GM23338 (cell line): Measurements from ENCODE around the gene CACNA1D. TPM values are rescaled to one million over a fixed set of nuclear protein-coding genes. Genes with fewer than 3 reads are reported as not detected.

ENCODE experiments used
- ATAC-seq: fragments of 200-7000 bp; cut with Tn5 transposase; 3 replicates; pipeline ENCODE4 v1.9.1; 2020
- DNase-seq: peaks from one replicate; pipeline ENCODE4 v3.0.0-alpha.2; 2015; ENCODE audit warnings: low spot score
- H2AFZ ChIP-seq: fragments of 200-600 bp; sonication (generic); 2 replicates; pipeline ENCODE4 v1.8.0; 2016; ENCODE audit warnings: antibody characterized with exemption, mild to moderate bottlenecking, moderate library complexity
- H3F3A ChIP-seq: fragments of 200-600 bp; sonication (generic); replicated peaks from 2 replicates; pipeline ENCODE4 v1.8.0; 2017; ENCODE audit warnings: antibody characterized with exemption, mixed run types, low read depth
- H3K27ac ChIP-seq: fragments of 200-600 bp; sonication (generic); 2 replicates; pipeline ENCODE4 v1.6.1; 2016; ENCODE audit warnings: low read depth
- H3K27me3 ChIP-seq: fragments of 200-600 bp; sonication (generic); 2 replicates; pipeline ENCODE4 v1.8.0; 2016; ENCODE audit warnings: mild to moderate bottlenecking, mixed run types, moderate library complexity; ENCODE audit not compliant: insufficient read depth
- H3K36me3 ChIP-seq: fragments of 200-600 bp; sonication (generic); 2 replicates; pipeline ENCODE4 v1.8.0; 2016; ENCODE audit warnings: mild to moderate bottlenecking; ENCODE audit not compliant: insufficient read depth
- H3K4me1 ChIP-seq: fragments of 200-600 bp; sonication (generic); 2 replicates; pipeline ENCODE4 v1.8.0; 2016; ENCODE audit warnings: mild to moderate bottlenecking, moderate library complexity; ENCODE audit not compliant: insufficient read depth
- H3K4me2 ChIP-seq: fragments of 200-600 bp; sonication (generic); 2 replicates; pipeline ENCODE4 v1.7.1; 2017; ENCODE audit warnings: mixed run types
- H3K4me3 ChIP-seq: fragments of 200-600 bp; sonication (generic); 2 replicates; pipeline ENCODE4 v1.6.1; 2016; ENCODE audit warnings: mixed run types
- H3K79me2 ChIP-seq: fragments of 200-600 bp; sonication (generic); replicated peaks from 2 replicates; pipeline ENCODE4 v1.8.0; 2017; ENCODE audit warnings: mild to moderate bottlenecking; ENCODE audit not compliant: insufficient read depth
- H3K9me2 ChIP-seq: fragments of 200-600 bp; sonication (generic); 2 replicates; pipeline ENCODE4 v1.8.0; 2017; ENCODE audit not compliant: insufficient read depth
- H4K20me1 ChIP-seq: fragments of 200-600 bp; sonication (generic); replicated peaks from 2 replicates; pipeline ENCODE4 v1.8.0; 2017; ENCODE audit warnings: mild to moderate bottlenecking; ENCODE audit not compliant: insufficient read depth
- H3K27ac Mint-ChIP-seq: 2 replicates; pipeline ENCODE4 v1.8.0; 2020; ENCODE audit warnings: inconsistent platforms, mild to moderate bottlenecking, moderate library complexity, mixed read lengths
- H3K27me3 Mint-ChIP-seq: 3 replicates; pipeline ENCODE4 v1.8.0; 2022; ENCODE audit warnings: low read depth, mild to moderate bottlenecking, moderate library complexity, mixed read lengths, inconsistent platforms; ENCODE audit not compliant: insufficient read depth, poor library complexity
- H3K36me3 Mint-ChIP-seq: 3 replicates; pipeline ENCODE4 v1.8.0; 2021; ENCODE audit warnings: low read depth, mild to moderate bottlenecking, inconsistent platforms, moderate library complexity, mixed read lengths
- H3K4me1 Mint-ChIP-seq: 3 replicates; pipeline ENCODE4 v1.8.0; 2020; ENCODE audit warnings: mild to moderate bottlenecking, inconsistent platforms, mixed read lengths
- H3K4me3 Mint-ChIP-seq: 3 replicates; pipeline ENCODE4 v1.8.0; 2021; ENCODE audit warnings: moderate library complexity, mild to moderate bottlenecking, inconsistent platforms, mixed read lengths
- H3K9me3 Mint-ChIP-seq: 3 replicates; pipeline ENCODE4 v1.8.0; 2020; ENCODE audit warnings: moderate library complexity, mild to moderate bottlenecking, inconsistent platforms, mixed read lengths
- POLR2AphosphoS5 ChIP-seq: IDR thresholded peaks from 2 replicates; pipeline ENCODE4 v1.6.1; 2016; ENCODE audit warnings: antibody characterized with exemption, low read depth
- ZNF331 ChIP-seq: fragments of 250-450 bp; sonication (Bioruptor Pico); IDR thresholded peaks from 2 replicates; pipeline ENCODE4 v1.5.0; 2020; ENCODE audit warnings: low read depth, mild to moderate bottlenecking, moderate library complexity
- polyA plus RNA-seq: library from polyadenylated mRNA; unstranded; fragments of >200 nt; fragmentation: Nextera tagmentation; extraction: Ambion mirVana; gene quantifications from 2 replicates; pipeline ENCODE4 v1.2.1, GENCODE V29; 2016
- total RNA-seq: library from RNA; depleted of rRNA; stranded (reverse); fragments of >200 nt; shearing (Covaris generic); gene quantifications from 2 replicates; pipeline ENCODE4 v1.2.3, GENCODE V29; 2014
- TF ChIP-seq, protein P1 (sequence below), 2 experiments: fragments of 200-600 bp in 1 of 2; sonication (generic) in 1 of 2; conservative IDR thresholded peaks; 2 replicates each; pipeline versions ENCODE4 v1.5.1 to v1.6.1; 2016 to 2017; ENCODE audit warnings: antibody characterized with exemption in 2 of 2, low read depth in 2 of 2, mild to moderate bottlenecking in 2 of 2, moderate library complexity in 1 of 2
- TF ChIP-seq, protein P2 (sequence below): IDR thresholded peaks from one replicate; pipeline ENCODE4 v1.6.1; 2018; ENCODE audit warnings: antibody characterized with exemption; ENCODE audit not compliant: unreplicated experiment

The CACNA1D gene
- total and polyA plus RNA-seq, 2 experiments from 2014 or later, result 1.7 to 1.8 TPM

DNA sequence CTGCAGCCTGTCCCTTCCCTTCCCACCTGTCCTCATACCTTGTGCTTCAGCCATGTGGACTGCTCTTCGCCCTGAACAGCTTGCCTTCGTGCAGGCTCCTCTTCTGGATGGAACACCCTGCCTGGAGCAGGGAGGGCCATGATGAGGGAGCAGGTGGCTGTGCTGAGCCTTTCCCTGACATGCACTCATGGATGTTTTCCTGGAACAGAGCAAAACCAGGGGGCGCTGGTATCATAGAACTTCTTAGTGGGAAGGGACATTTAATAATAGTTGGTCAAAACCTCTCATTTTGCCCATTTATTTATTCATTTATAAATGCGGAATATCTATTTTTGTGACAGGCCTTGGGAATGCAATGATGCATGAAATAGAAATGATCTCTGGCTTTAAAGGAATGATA lies 149.3 kb downstream of the CACNA1D start:
- no peak overlapping the region for H3K4me3 Mint-ChIP-seq
- no peaks in the 10 kb centered on the region for H3K4me1 Mint-ChIP-seq
- Histone ChIP-seq H2AFZ (no peak overlapping the region; the same call in 1 of the 2 replicates), H3K9me2 (no peaks in the 10 kb centered on the region), H4K20me1 (no peaks in the 10 kb centered on the region), H3K27me3 (no peaks in the 10 kb centered on the region), H3K36me3 (no peaks in the 10 kb centered on the region), H3K4me1 (no peaks in the 10 kb centered on the region), H3F3A (no peaks in the 10 kb centered on the region), H3K27ac (no peak overlapping the region), H3K4me2 (no peak overlapping the region), H3K4me3 (no peak overlapping the region), H3K79me2 (no peaks in the 10 kb centered on the region)
- H3K27ac Mint-ChIP-seq, result no peak overlapping the region
- ATAC-seq, result peak; percentile 73
- no peaks in the 10 kb centered on the region for H3K36me3 Mint-ChIP-seq
- peak; percentile 60 for DNase-seq
- TF ChIP-seq POLR2AphosphoS5, result no peak
- TF ChIP-seq ZNF331, result peak; percentile 20; the same call in 1 of the 2 replicates
- TF ChIP-seq, protein P1, sequence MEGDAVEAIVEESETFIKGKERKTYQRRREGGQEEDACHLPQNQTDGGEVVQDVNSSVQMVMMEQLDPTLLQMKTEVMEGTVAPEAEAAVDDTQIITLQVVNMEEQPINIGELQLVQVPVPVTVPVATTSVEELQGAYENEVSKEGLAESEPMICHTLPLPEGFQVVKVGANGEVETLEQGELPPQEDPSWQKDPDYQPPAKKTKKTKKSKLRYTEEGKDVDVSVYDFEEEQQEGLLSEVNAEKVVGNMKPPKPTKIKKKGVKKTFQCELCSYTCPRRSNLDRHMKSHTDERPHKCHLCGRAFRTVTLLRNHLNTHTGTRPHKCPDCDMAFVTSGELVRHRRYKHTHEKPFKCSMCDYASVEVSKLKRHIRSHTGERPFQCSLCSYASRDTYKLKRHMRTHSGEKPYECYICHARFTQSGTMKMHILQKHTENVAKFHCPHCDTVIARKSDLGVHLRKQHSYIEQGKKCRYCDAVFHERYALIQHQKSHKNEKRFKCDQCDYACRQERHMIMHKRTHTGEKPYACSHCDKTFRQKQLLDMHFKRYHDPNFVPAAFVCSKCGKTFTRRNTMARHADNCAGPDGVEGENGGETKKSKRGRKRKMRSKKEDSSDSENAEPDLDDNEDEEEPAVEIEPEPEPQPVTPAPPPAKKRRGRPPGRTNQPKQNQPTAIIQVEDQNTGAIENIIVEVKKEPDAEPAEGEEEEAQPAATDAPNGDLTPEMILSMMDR (conservative IDR thresholded peaks at IDR 0.05; ENCODE audit: low read depth in 2 of 2), result peak; percentile 49 to 58
- no peaks in the 10 kb centered on the region for H3K9me3 Mint-ChIP-seq
- H3K27me3 Mint-ChIP-seq, result peaks cover 5% of the 10 kb centered on the region

DNA sequence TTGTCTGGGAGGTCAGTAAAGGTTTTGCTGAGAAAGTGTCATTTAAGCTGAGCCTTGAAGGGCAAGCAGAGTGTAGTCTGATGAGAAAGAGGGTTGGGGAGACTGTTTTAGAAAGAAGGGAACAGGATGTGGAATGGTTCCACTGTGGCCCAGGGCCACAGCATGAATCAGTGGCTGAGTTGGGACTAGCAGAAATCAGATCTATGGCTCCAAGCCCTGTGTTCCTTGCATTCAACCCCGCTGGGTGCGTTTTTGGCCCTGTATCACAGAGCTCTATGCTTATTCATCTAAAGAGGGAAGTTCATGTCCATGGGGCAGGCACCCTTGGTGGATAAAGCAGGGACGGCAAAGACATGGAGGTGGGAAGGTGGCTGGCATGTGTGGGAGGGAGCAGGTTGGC lies 151.3 kb downstream of the CACNA1D start:
- H3K36me3 Mint-ChIP-seq, result no peaks in the 10 kb centered on the region
- H3K9me3 Mint-ChIP-seq, result no peaks in the 10 kb centered on the region
- no peaks in the 10 kb centered on the region for H3F3A ChIP-seq
- H3K4me2 ChIP-seq, result no peak overlapping the region
- H3K4me1 ChIP-seq, result no peaks in the 10 kb centered on the region
- H2AFZ ChIP-seq, result no peak overlapping the region
- ATAC-seq (no peak), DNase-seq (no peak)
- H3K4me1 Mint-ChIP-seq, result no peaks in the 10 kb centered on the region
- H3K36me3 ChIP-seq, result no peaks in the 10 kb centered on the region
- H3K27me3 Mint-ChIP-seq, result peaks cover 5% of the 10 kb centered on the region
- no peak overlapping the region for H3K4me3 ChIP-seq
- H3K27ac ChIP-seq, result no peak overlapping the region
- H3K27ac Mint-ChIP-seq, result no peak overlapping the region
- TF ChIP-seq, protein P1 (conservative IDR thresholded peaks at IDR 0.05; ENCODE audit: low read depth in 2 of 2), result no peak
- no peak for TF ChIP-seq POLR2AphosphoS5
- TF ChIP-seq, protein P2, sequence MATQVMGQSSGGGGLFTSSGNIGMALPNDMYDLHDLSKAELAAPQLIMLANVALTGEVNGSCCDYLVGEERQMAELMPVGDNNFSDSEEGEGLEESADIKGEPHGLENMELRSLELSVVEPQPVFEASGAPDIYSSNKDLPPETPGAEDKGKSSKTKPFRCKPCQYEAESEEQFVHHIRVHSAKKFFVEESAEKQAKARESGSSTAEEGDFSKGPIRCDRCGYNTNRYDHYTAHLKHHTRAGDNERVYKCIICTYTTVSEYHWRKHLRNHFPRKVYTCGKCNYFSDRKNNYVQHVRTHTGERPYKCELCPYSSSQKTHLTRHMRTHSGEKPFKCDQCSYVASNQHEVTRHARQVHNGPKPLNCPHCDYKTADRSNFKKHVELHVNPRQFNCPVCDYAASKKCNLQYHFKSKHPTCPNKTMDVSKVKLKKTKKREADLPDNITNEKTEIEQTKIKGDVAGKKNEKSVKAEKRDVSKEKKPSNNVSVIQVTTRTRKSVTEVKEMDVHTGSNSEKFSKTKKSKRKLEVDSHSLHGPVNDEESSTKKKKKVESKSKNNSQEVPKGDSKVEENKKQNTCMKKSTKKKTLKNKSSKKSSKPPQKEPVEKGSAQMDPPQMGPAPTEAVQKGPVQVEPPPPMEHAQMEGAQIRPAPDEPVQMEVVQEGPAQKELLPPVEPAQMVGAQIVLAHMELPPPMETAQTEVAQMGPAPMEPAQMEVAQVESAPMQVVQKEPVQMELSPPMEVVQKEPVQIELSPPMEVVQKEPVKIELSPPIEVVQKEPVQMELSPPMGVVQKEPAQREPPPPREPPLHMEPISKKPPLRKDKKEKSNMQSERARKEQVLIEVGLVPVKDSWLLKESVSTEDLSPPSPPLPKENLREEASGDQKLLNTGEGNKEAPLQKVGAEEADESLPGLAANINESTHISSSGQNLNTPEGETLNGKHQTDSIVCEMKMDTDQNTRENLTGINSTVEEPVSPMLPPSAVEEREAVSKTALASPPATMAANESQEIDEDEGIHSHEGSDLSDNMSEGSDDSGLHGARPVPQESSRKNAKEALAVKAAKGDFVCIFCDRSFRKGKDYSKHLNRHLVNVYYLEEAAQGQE, result no peak
- H3K27me3 ChIP-seq, result no peaks in the 10 kb centered on the region
- H4K20me1 ChIP-seq, result no peaks in the 10 kb centered on the region
- no peaks in the 10 kb centered on the region for H3K9me2 ChIP-seq
- H3K79me2 ChIP-seq, result no peaks in the 10 kb centered on the region
- no peak overlapping the region for H3K4me3 Mint-ChIP-seq
